Measurements from ENCODE around the gene VPS4B.

VPS4B gene

GRCh38 chr18:63379639-63379962 lies 42.7 kb downstream of the VPS4B start:
- TF ChIP-seq, protein P1, sequence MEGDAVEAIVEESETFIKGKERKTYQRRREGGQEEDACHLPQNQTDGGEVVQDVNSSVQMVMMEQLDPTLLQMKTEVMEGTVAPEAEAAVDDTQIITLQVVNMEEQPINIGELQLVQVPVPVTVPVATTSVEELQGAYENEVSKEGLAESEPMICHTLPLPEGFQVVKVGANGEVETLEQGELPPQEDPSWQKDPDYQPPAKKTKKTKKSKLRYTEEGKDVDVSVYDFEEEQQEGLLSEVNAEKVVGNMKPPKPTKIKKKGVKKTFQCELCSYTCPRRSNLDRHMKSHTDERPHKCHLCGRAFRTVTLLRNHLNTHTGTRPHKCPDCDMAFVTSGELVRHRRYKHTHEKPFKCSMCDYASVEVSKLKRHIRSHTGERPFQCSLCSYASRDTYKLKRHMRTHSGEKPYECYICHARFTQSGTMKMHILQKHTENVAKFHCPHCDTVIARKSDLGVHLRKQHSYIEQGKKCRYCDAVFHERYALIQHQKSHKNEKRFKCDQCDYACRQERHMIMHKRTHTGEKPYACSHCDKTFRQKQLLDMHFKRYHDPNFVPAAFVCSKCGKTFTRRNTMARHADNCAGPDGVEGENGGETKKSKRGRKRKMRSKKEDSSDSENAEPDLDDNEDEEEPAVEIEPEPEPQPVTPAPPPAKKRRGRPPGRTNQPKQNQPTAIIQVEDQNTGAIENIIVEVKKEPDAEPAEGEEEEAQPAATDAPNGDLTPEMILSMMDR (IDR thresholded peaks at IDR 0.05; ENCODE audit: poor library complexity, severe bottlenecking), result no peak
- no peak overlapping the region for H3K27ac ChIP-seq (ENCODE audit: poor library complexity, severe bottlenecking)
- H3K4me3 ChIP-seq (ENCODE audit: severe bottlenecking), result no peak overlapping the region
- ATAC-seq (ENCODE audit: low read depth), result no peak
- H3K27me3 ChIP-seq (ENCODE audit: insufficient read depth, poor library complexity, severe bottlenecking), result no peaks in the 10 kb centered on the region
- H3K9me3 ChIP-seq (ENCODE audit: severe bottlenecking), result no peaks in the 10 kb centered on the region
- peaks cover 10% of the 10 kb centered on the region for H3K4me1 ChIP-seq (ENCODE audit: insufficient read depth, poor library complexity, severe bottlenecking)
- DNase-seq (ENCODE audit: low spot score), result no peak
- no peaks in the 10 kb centered on the region for H3K36me3 ChIP-seq (ENCODE audit: low read depth)

DNA sequence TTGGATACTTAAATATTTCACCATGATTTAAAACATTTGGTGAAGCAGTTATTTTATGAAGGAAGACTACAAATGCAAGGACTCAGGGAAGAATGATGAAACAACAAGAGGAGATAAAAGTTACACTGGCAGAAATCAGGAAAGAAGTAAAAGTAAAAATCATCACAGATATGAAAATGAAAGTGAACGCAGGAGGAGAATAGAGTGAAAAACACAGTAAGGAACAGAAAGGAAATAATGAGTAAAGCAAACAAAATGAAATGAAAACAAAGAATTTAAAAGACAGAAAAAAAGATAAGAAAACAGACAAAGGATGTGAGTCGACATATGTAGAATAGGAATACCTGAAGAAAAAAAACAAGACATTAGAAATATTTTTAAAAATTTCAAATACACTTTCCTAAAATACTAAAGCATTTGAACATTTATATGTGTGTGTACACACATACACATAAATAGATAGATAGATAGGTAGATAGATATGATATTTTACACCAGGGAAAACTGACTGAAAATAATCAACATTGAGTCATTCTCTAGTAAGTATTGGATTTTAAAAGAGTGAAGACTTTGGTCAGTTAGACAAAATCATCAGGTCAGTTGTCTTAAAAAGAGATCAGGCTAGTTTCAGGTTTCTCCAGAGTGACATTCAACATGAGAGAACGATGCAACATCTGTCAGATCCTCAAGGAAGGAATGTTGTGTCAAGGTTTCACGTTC lies 43.2 kb downstream of the VPS4B start:
- TF ChIP-seq, protein P1 (IDR thresholded peaks at IDR 0.05; ENCODE audit: poor library complexity, severe bottlenecking), result no peak
- H3K27ac ChIP-seq (ENCODE audit: poor library complexity, severe bottlenecking), result no peak overlapping the region
- no peaks in the 10 kb centered on the region for H3K27me3 ChIP-seq (ENCODE audit: insufficient read depth, poor library complexity, severe bottlenecking)
- peaks cover 10% of the 10 kb centered on the region for H3K4me1 ChIP-seq (ENCODE audit: insufficient read depth, poor library complexity, severe bottlenecking)
- H3K4me3 ChIP-seq (ENCODE audit: severe bottlenecking), result no peak overlapping the region
- DNase-seq (ENCODE audit: low spot score), result no peak
- ATAC-seq (ENCODE audit: low read depth), result no peak
- no peaks in the 10 kb centered on the region for H3K36me3 ChIP-seq (ENCODE audit: low read depth)
- no peaks in the 10 kb centered on the region for H3K9me3 ChIP-seq (ENCODE audit: severe bottlenecking)

DNA sequence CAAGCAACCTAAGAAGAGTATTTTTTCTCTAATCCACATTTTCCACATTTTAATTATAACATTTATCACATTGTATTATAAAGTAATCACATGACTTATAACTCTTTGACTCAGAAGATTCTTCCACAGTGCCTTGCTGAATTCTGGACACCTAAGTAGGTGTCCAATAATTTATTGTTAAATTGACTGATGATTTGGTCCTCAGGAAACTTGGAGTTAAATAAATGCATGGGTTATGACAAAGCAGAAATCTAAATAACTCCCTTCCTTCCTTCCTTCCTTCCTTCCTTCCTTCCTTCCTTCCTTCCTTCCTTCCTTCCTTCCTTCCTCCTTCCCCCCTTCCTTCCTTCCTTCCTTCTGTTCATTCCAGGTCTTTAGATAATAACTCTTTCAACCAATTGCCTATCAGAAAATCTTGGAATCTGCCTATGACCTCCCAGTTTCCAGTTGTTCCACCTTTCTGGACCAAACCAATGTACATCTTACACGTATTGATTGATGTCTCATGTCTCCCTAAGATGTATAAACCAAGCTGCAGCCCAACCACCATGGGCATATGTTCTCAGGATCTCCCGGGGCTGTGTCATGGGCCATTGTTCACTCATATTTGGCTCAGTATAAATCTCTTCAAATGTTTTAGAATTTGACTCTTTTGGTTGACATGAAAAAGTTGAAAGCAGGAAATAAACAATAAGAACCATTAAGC lies 44.8 kb downstream of the VPS4B start:
- Histone ChIP-seq H3K4me3 (ENCODE audit: severe bottlenecking) (no peak overlapping the region), H3K27me3 (ENCODE audit: insufficient read depth, poor library complexity, severe bottlenecking) (no peaks in the 10 kb centered on the region), H3K4me1 (ENCODE audit: insufficient read depth, poor library complexity, severe bottlenecking) (peaks cover 10% of the 10 kb centered on the region), H3K9me3 (ENCODE audit: severe bottlenecking) (no peaks in the 10 kb centered on the region), H3K36me3 (ENCODE audit: low read depth) (no peaks in the 10 kb centered on the region), H3K27ac (ENCODE audit: poor library complexity, severe bottlenecking) (no peak overlapping the region)
- TF ChIP-seq, protein P1 (IDR thresholded peaks at IDR 0.05; ENCODE audit: poor library complexity, severe bottlenecking), result no peak
- DNase-seq (ENCODE audit: low spot score), result no peak
- ATAC-seq (ENCODE audit: low read depth), result no peak

DNA sequence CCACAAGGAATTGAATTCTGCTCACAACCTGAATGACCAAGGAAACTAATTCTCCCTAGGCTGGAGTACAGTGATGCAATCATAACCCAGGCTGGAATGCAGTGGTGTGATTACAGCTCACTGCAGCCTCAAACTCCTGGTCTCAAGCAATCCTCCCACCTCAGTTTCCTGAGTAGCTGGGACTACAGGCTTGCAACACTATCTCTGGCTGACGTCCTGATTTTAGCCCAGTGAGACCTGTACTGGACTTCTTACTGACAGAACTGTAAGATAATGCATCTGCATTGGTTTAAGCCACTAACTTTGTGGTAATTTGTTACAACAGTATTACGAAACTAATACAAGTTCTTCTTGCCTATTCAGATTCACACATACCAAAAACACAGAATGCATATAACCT lies 45.7 kb downstream of the VPS4B start:
- Histone ChIP-seq H3K4me3 (ENCODE audit: severe bottlenecking) (no peak overlapping the region), H3K27ac (ENCODE audit: poor library complexity, severe bottlenecking) (no peak overlapping the region), H3K36me3 (ENCODE audit: low read depth) (no peaks in the 10 kb centered on the region), H3K4me1 (ENCODE audit: insufficient read depth, poor library complexity, severe bottlenecking) (peaks cover 10% of the 10 kb centered on the region), H3K9me3 (ENCODE audit: severe bottlenecking) (no peaks in the 10 kb centered on the region), H3K27me3 (ENCODE audit: insufficient read depth, poor library complexity, severe bottlenecking) (no peaks in the 10 kb centered on the region)
- TF ChIP-seq, protein P1 (IDR thresholded peaks at IDR 0.05; ENCODE audit: poor library complexity, severe bottlenecking), result no peak
- DNase-seq (ENCODE audit: low spot score), result no peak
- no peak for ATAC-seq (ENCODE audit: low read depth)

DNA sequence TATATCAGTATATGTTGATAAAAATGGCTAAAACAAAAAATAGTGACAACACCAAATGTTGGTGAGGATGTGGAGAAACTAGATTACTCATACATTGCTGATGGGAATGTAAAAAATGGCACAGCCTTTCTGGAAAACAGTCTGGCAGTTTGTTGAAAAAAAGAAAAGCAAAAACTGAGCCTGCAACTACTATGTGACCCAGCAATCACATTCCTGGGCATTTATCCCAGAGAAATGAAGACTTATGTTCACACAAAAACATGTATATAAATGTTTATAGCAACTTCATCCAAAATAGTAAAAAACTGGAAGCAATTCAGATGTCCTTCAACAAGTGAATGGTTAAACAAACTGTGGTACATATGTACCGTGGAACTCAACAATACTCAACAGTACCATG lies 47.7 kb downstream of the VPS4B start:
- ATAC-seq (ENCODE audit: low read depth) (no peak), DNase-seq (ENCODE audit: low spot score) (no peak)
- H3K36me3 ChIP-seq (ENCODE audit: low read depth), result no peaks in the 10 kb centered on the region
- H3K4me3 ChIP-seq (ENCODE audit: severe bottlenecking), result no peak overlapping the region
- H3K4me1 ChIP-seq (ENCODE audit: insufficient read depth, poor library complexity, severe bottlenecking), result peaks cover 9% of the 10 kb centered on the region
- TF ChIP-seq, protein P1 (IDR thresholded peaks at IDR 0.05; ENCODE audit: poor library complexity, severe bottlenecking), result no peak
- no peaks in the 10 kb centered on the region for H3K27me3 ChIP-seq (ENCODE audit: insufficient read depth, poor library complexity, severe bottlenecking)
- H3K9me3 ChIP-seq (ENCODE audit: severe bottlenecking), result no peaks in the 10 kb centered on the region
- no peak overlapping the region for H3K27ac ChIP-seq (ENCODE audit: poor library complexity, severe bottlenecking)

All from RWPE2 (cell line).